Stimulated activated naive CD4-positive, alpha-beta T cell treated with Interleukin-2 at 50 U/mL for 16 hours (primary cell): ENCODE measurements around the gene TRAM2.

ENCODE experiments used
- DNase-seq: peaks from one replicate; lab custom pipeline; 2025; lab: John Stamatoyannopoulos, UW

The TRAM2 gene

DNA sequence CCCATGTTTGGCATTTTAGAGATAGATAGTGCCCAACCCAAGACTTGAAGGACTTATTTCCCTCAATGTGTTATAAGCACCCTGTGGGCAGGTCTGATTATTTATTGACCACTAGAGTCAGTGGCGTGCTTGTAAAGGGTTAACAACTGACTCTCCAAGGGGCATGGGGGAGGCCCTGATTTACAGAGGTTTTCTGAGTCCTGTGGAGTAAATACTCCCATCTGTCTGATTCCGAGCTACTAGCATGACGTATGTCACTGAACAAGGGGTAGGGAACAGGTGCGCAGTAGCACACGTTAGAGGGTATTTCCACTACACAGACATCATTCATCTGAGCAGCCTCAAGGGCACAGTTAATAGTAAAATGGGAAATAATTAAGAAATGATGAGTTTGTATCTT lies 17.4 kb upstream of the TRAM2 start:
- DNase-seq, result no peak

- DNase-seq, result no peak
Measured at GRCh38 chr6:52591832-52592231, 15.0 kb upstream of the TRAM2 start.

DNA sequence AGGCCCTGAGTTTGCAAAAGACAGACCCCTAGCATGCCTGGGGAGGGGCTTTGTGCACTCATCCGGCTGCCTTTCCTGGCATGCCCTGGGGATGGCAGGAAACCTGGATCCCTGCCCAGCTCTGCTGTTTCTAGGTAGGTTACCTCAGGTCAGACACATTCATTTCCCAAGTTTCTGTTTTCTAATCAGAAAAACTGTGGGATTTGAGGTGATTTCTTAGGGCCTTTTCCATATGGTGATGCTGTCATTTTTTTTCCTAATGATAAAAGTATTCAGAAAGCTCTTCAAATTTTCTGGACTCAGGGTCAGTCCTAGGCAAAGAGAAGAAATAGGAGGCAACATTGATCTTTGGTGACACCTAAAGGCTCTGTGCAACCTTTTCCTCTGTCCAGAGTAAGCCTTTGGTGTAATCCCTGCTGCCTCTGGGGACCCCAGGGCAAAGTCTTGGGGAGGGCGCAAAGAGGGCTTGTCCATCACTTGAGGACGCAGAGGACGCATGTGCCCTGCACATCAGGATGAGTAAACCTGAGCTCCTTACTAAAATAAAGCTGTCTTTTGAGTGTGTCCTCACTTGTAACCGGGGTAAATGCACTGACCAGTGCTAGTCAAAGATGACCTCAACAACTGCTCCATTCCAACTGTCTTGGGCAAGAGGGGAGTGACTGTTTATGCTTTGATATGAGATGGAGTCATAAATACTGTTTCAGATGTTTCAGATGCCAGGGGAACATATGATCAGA lies 13.5 kb upstream of the TRAM2 start:
- DNase-seq, result no peak

DNA sequence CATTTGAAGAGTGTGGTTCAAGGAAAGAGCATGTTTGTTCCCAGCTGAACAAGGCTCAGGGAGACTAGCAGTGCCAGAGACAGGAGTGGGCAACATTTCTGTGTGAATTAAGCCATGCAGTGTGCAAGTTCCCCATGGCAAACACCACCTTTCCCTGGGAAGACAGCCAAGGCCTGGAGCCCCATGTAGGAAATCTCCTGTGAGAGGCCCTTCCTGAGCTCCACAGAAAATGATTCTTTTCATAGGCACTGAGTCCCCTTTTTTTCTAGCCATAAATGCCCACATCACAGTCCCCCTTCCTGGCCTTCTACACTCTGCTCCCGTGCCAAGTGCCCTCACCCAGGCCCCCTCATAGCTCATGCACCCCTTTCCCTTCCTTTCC lies 11.8 kb upstream of the TRAM2 start:
- DNase-seq, result no peak

GRCh38 chr6:52588087-52588709 lies 11.3 kb upstream of the TRAM2 start:
- DNase-seq, result no peak

DNA sequence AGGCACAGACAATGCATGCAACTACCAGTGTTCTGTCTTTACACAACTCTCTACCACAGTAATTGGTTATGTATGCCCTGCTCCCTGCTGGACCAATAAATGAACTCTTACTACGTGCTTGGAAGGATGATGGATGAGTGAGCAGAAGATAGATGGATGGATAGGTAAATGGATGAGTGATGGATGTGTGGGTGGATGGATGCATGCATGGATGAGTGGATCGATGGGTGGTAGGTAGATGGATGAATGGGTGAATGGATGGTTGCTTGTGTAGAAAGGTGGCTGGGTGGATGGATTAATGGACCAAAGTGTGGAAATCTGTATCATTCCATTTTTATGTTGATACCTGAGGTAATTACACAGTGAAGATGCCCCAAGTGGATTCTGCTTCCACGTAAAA lies 10.1 kb upstream of the TRAM2 start:
- DNase-seq, result no peak

DNA sequence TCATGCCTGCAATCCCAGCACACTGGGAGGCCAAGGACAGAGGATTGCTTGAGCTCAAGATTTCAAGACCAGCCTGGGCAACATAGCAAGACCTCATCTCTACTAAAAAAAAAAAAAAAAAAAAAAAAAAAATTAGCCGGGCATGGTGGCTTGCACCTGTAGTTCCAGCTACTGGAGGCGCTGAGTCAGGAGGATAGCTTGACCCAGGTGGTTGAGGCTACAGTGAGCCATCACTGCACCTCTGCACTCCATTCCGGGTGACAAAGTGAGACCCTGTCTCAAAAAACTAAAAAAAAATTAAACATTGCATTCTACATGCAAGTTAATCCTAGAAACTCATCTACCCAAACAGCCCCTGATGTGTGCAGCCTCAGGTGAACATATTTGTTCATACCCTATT lies 7.3 kb upstream of the TRAM2 start:
- no peak for DNase-seq

DNA sequence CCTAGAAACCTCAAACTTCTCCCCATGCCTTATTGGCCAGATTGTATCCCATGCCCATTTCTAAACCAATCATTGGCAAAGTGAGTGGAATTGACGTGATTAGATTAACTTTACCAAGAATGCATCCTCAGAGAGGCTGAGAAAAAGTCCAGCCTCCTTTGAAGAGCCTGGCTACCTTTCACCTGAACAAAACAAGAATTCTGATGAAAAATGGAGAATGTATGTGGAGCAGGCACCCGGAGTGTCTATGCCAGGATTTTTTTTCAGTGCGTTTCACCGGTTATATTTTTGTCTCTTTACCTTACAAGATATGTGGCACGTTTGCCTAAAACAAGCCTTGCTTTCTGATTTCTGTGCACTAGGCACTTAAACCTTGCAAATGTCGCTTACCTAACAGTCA lies 6.1 kb upstream of the TRAM2 start:
- no peak for DNase-seq

GRCh38 chr6:52582446-52582845 lies 5.6 kb upstream of the TRAM2 start:
- DNase-seq, result no peak

DNA sequence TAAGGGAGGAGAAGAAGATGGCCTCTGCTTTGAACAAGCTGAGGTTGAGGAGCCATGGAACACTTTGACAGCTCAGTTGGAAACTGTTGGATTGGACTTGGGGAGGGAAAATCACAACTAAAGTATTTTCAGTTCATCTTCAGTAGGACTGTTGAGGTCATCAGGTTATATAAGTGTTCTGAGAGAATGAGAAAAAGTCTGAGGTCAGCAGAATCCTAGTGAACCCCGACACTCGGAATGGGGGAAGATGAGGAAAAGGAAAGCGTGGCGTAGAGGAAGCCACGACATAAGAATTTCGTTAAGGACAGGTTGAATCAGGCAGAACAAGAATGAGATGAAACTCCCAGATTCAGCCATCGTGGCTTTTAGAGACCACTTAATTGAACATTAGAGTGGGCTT lies 4.0 kb upstream of the TRAM2 start:
- no peak for DNase-seq

GRCh38 chr6:52579006-52579660 lies 2.3 kb upstream of the TRAM2 start:
- DNase-seq, result no peak

- DNase-seq, result no peak
Measured at GRCh38 chr6:52577778-52578463, 1.1 kb upstream of the TRAM2 start.

GRCh38 chr6:52576392-52577021 lies 353 bp downstream of the TRAM2 start:
- DNase-seq, result peak; percentile 52

GRCh38 chr6:52576054-52576391 lies 837 bp downstream of the TRAM2 start:
- DNase-seq, result no peak

DNA sequence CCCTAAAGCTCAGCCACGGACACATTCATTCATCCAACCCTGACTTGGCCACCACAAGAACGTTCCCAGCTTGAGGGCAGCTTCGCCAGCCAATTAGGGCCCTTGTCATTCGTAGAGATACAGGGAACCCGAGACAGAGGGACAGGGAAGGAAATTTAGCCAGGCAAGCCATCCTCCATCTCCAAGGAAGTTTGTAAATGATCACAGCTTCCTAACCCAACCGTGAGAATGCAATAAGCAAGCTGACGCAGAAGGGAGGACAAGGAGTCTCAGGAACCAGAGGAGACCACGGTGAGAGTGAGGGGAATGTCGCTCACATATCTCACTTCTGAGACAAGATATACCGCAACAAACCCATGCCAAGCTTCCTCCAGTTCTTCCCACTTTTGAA lies 1.4 kb downstream of the TRAM2 start:
- no peak for DNase-seq

DNA sequence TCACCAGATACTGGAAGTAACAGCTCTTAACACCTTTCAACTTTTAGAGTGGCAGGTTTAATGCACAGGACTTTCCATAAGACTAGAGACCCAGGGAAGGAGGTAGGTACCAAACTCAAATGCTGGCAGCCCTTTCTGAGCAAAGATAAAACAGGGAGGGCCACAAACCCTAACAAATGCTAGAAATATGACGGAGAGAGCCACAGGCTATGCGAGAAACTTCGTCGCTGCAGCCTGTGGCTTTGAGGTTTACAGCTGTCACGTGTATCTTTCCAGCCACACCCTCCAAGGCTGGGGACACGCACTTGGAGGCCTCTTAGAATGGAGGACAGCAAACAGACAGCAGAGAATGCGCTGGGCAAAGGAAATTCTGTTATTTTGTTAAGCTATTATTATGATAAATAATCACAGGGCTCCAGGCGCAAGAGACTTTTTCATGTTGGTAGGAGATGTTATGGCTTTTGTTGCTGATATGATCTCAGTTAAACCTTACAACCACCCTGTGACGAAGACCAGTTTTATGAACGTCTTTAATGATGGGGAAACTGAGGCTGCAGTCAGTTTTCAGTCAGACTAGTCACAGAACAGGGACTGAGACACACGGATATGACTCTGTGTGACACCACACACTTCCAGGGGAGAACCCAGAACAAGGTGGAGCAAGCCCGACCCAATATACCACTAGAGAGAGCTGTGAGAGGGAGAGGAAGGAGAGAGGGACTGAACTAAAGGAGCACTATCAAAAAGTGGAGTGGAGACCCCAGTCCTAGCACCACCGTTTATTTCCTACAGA lies 2.0 kb downstream of the TRAM2 start:
- peak; percentile 38 for DNase-seq

- no peak for DNase-seq
Measured at GRCh38 chr6:52573295-52573694, 3.6 kb downstream of the TRAM2 start.

- DNase-seq, result no peak
Measured at GRCh38 chr6:52572536-52572935, 4.3 kb downstream of the TRAM2 start.

GRCh38 chr6:52571099-52571755 lies 5.6 kb downstream of the TRAM2 start:
- DNase-seq, result no peak

DNA sequence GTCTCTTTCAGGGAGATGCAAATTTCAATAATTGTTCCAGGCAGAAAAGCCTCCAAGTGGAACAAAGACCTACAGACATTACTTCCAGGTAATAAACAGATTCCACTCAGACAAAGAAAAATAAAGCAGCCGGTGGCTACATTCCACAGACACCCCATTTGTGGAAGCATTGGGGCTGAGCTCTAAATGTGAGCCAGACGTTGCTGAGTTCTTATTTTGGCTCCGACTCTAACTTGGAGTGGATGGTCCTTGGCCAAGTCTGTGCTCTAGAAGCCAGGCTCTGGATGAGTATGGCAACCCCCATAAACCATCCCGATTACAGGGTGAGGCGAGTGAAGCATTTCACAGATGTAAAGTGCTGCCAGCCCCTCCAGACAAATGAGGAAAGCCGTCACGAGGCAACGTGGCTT lies 6.6 kb downstream of the TRAM2 start:
- DNase-seq, result no peak

- DNase-seq, result no peak
Measured at GRCh38 chr6:52568320-52568719, 8.5 kb downstream of the TRAM2 start.
